GM12864 (cell line): ENCODE data around the gene TIGAR.

Experiments
- DNase-seq: peaks from one replicate; pipeline ENCODE4 v3.0.0-alpha.2; 2011; ENCODE audit warnings: low read depth
- H3K4me3 ChIP-seq: 2 replicates; pipeline ENCODE4 v1.5.1; 2011; ENCODE audit warnings: mild to moderate bottlenecking, low read depth, low read length, control low read depth
- CTCF ChIP-seq: IDR thresholded peaks from 2 replicates; pipeline ENCODE4 v1.5.1; 2011; ENCODE audit warnings: low read depth, mild to moderate bottlenecking, moderate library complexity, low read length, control low read depth, inconsistent platforms; ENCODE audit errors: missing control alignments

TIGAR gene

GRCh38 chr12:4284306-4284705 lies 36.7 kb upstream of the TIGAR start:
- DNase-seq = no peak
- TF ChIP-seq CTCF = no peak
- H3K4me3 ChIP-seq = no peak overlapping the region

- DNase-seq = no peak
- no peak for TF ChIP-seq CTCF
These were observed 35.9 kb upstream of the TIGAR start for GRCh38 chr12:4285070-4285469.

GRCh38 chr12:4286228-4286627 lies 34.8 kb upstream of the TIGAR start:
- no peak for TF ChIP-seq CTCF
- H3K4me3 ChIP-seq = no peak overlapping the region
- no peak for DNase-seq

More at GRCh38 chr12:4285070-4285469, 35.9 kb upstream of the TIGAR start:
- H3K4me3 ChIP-seq = no peak overlapping the region

GRCh38 chr12:4286771-4287317 lies 34.2 kb upstream of the TIGAR start:
- no peak overlapping the region for H3K4me3 ChIP-seq
- no peak for TF ChIP-seq CTCF
- DNase-seq = no peak

- no peak for TF ChIP-seq CTCF
- no peak for DNase-seq
- H3K4me3 ChIP-seq = no peak overlapping the region
These were observed 33.4 kb upstream of the TIGAR start for GRCh38 chr12:4287325-4288211.

- no peak for DNase-seq
- no peak overlapping the region for H3K4me3 ChIP-seq
- TF ChIP-seq CTCF = no peak
These were observed 32.5 kb upstream of the TIGAR start for GRCh38 chr12:4288296-4289131.
